ENCODE measurements around the gene SLC9A9.
A peak's percentile ranks its signal among the peaks of the same experiment; 100 is the strongest.

The SLC9A9 gene

GRCh38 chr3:143548393-143548792, 299.9 kb downstream of the SLC9A9 start:
- no peaks in the 10 kb centered on the region for H3K36me3 ChIP-seq
- H3K4me1 ChIP-seq: no peaks in the 10 kb centered on the region
- H3K9me3 ChIP-seq: no peaks in the 10 kb centered on the region
- no peak overlapping the region for H3K4me3 ChIP-seq (ENCODE audit: low read depth, low read length)
- DNase-seq: no peak
- TF ChIP-seq CTCF (IDR thresholded peaks at IDR 0.05; ENCODE audit: low read depth, low read length): no peak
- H3K27me3 ChIP-seq: no peaks in the 10 kb centered on the region

- no peak overlapping the region for H3K4me3 ChIP-seq (ENCODE audit: low read depth, low read length)
- no peaks in the 10 kb centered on the region for H3K36me3 ChIP-seq
- TF ChIP-seq CTCF (IDR thresholded peaks at IDR 0.05; ENCODE audit: low read depth, low read length): no peak
- peaks cover 2% of the 10 kb centered on the region; the same call in 1 of the 2 replicates for H3K4me1 ChIP-seq
- no peaks in the 10 kb centered on the region for H3K9me3 ChIP-seq
- no peak for DNase-seq
- H3K27me3 ChIP-seq: no peaks in the 10 kb centered on the region
These were observed 309.7 kb downstream of the SLC9A9 start for GRCh38 chr3:143538577-143538981.

DNA sequence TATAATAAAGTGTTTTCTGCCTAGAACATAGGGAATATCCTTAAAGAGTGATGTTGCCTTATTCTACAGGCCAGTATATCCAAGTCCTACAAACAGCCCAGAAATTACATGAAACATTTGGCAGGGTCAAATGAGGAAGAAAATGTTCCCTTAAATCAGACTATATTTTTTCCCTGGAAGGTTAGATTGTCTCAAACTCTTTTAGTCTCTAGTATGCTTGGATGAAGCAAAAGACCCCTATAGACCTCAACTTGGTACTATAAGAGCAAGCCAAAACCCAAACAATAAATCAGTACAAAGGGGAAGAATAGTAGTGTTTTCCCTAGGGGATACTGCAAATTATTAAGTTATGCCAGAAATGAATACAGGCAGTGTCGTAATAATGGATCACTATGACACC, 310.2 kb downstream of the SLC9A9 start:
- no peak for DNase-seq
- Histone ChIP-seq H3K4me1 (peaks cover 2% of the 10 kb centered on the region; the same call in 1 of the 2 replicates), H3K9me3 (no peaks in the 10 kb centered on the region), H3K36me3 (no peaks in the 10 kb centered on the region), H3K4me3 (ENCODE audit: low read depth, low read length) (no peak overlapping the region), H3K27me3 (no peaks in the 10 kb centered on the region)
- no peak for TF ChIP-seq CTCF (IDR thresholded peaks at IDR 0.05; ENCODE audit: low read depth, low read length)

GRCh38 chr3:143536817-143537535, 311.3 kb downstream of the SLC9A9 start:
- no peaks in the 10 kb centered on the region for H3K36me3 ChIP-seq
- DNase-seq: peak; percentile 27
- no peaks in the 10 kb centered on the region for H3K27me3 ChIP-seq
- peaks cover 2% of the 10 kb centered on the region; the same call in 1 of the 2 replicates for H3K4me1 ChIP-seq
- no peak overlapping the region for H3K4me3 ChIP-seq (ENCODE audit: low read depth, low read length)
- no peak for TF ChIP-seq CTCF (IDR thresholded peaks at IDR 0.05; ENCODE audit: low read depth, low read length)
- H3K9me3 ChIP-seq: no peaks in the 10 kb centered on the region

DNA sequence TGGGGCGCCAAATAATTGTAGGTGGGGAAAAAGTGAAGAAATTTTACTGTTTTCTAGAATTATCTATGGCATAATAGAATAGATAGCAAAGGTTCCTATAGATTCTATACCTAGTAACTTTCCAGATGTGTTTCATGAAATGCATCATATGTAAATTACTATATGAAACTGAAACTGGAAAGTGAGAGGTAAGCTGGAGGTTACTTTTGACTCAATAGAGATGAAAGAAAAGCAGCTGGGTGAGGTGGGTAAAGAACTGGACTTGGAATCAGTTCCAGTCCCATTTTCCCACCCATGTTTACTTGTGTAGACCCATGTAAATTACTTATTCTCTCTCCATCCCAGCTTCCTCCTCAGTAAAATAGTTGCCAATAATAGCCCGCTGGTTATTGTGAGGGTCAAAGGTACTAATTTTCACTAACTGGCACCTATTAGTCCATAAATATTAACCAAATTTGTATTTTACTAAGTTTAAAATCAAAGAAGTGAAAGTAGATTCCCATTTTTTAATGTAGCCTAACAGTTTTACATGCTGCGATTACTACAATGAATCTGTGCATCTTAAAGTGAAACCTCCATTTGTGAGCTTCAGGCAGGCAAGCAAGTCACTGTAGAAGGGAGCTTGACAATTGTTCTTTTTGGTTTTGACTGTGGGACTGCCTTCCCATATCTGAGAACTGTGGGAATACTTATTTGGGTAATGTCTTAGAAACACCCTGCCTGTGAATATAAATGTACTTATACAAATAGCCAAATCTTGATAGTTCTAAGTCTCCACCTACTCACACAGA, 312.1 kb downstream of the SLC9A9 start:
- Histone ChIP-seq H3K9me3 (no peaks in the 10 kb centered on the region), H3K4me3 (ENCODE audit: low read depth, low read length) (no peak overlapping the region), H3K36me3 (no peaks in the 10 kb centered on the region), H3K4me1 (peaks cover 2% of the 10 kb centered on the region; the same call in 1 of the 2 replicates), H3K27me3 (no peaks in the 10 kb centered on the region)
- no peak for TF ChIP-seq CTCF (IDR thresholded peaks at IDR 0.05; ENCODE audit: low read depth, low read length)
- DNase-seq: no peak

GRCh38 chr3:143533391-143533790, 314.9 kb downstream of the SLC9A9 start:
- TF ChIP-seq CTCF (IDR thresholded peaks at IDR 0.05; ENCODE audit: low read depth, low read length): no peak
- H3K9me3 ChIP-seq: no peaks in the 10 kb centered on the region
- DNase-seq: no peak
- H3K4me1 ChIP-seq: peaks cover 2% of the 10 kb centered on the region; the same call in 1 of the 2 replicates
- no peak overlapping the region for H3K4me3 ChIP-seq (ENCODE audit: low read depth, low read length)
- H3K36me3 ChIP-seq: no peaks in the 10 kb centered on the region
- no peaks in the 10 kb centered on the region for H3K27me3 ChIP-seq

Data from BE2C (cell line).